GM12874 (cell line): ENCODE data around the gene PALLD.

Experiments
- TF ChIP-seq, protein P1 (sequence below): IDR thresholded peaks from 2 replicates; pipeline ENCODE4 v1.5.1; 2011; ENCODE audit warnings: low read depth, mild to moderate bottlenecking, control low read depth, low read length, moderate library complexity; ENCODE audit not compliant: insufficient read depth

Gene PALLD

DNA sequence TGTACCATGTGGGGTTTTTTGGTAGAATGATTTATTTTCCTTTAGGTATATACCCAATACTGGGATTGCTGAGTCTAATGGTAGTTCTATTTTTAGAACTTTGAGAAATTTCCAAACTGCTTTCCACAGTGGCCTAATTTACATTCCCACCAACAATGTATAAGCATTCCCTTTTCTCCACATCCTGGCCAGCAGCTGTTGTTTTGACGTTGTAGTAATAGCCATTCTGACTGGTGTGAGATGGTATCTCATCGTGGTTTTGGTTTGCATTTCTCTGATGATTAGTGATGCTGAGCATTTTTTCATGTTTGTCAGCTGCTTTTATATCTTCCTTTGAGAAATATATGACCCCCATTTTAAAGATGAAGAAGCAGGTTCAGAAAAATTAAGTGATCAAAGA, 359.5 kb downstream of the PALLD start:
- TF ChIP-seq, protein P1, sequence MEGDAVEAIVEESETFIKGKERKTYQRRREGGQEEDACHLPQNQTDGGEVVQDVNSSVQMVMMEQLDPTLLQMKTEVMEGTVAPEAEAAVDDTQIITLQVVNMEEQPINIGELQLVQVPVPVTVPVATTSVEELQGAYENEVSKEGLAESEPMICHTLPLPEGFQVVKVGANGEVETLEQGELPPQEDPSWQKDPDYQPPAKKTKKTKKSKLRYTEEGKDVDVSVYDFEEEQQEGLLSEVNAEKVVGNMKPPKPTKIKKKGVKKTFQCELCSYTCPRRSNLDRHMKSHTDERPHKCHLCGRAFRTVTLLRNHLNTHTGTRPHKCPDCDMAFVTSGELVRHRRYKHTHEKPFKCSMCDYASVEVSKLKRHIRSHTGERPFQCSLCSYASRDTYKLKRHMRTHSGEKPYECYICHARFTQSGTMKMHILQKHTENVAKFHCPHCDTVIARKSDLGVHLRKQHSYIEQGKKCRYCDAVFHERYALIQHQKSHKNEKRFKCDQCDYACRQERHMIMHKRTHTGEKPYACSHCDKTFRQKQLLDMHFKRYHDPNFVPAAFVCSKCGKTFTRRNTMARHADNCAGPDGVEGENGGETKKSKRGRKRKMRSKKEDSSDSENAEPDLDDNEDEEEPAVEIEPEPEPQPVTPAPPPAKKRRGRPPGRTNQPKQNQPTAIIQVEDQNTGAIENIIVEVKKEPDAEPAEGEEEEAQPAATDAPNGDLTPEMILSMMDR: no peak

DNA sequence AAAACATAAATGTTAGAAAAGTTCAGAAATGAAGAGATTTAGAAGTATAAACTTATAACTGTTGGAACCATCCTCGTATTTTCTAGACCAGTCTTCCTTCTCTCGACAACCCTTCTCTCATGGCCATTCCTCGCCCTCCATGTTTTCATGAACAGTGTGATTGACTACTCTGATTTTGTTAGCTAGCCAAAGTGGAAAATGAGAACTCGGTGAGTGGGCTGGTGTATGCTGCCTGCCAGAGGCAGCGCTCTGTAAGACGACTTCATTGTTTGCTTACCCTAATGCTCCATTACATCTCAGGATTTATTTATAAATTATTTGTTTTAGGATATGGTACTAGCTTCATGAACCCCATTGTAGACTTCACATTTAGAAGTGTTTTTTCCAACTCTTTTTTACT, 360.2 kb downstream of the PALLD start:
- TF ChIP-seq, protein P1: no peak

DNA sequence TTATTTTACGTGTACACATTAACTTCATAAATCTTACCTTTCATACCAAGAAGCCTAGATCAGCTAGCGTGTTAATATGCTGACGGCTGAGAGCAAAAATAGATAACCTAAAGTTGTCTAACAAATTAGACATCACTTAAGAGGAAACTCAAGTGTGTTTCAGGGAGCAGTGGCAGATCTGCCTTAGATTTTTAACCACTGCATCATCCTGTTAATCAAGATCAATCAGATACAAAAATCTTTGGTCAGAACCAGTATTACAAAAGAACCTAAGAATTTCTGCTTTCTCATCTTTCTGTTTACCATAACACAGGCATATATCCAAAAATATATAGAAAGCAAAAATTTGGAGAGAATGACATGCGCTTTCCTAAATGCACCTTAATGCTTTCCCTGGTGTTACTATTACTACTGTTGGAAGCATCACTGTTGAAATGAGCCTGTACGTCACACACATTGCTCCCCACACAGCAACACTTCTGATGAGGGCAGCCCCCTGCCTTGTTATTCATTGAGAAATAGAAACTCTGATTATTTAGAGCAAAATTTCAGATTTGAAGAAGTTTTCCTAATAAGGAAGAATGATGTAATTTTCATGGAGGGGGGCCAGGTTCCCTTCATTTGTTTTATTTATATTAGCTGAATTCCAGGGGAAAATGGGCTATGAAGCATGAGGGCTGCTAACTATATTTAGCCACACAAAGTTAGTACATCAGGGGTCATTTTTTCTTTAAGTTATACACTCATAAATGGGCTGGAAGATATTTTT, 360.9 kb downstream of the PALLD start:
- TF ChIP-seq, protein P1: no peak

DNA sequence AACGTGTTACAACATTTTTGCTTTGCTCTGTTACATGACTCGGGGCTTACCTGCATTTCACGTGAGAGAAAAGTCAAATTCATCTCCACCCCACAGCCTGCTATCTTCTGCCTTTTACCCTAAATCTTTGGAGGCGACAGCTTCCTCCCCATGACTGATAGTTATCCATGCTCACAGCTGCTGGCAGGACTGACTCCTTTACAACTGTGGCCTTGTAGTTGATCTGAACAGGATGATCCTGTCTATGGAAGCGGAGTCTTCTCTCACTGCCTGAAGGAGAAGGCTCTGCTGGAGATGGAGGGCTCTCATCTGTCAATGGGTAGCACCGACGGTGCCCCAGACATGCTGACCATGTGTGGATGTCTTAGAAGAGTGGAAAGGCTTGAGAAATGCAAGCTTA, 362.2 kb downstream of the PALLD start:
- TF ChIP-seq, protein P1: no peak

DNA sequence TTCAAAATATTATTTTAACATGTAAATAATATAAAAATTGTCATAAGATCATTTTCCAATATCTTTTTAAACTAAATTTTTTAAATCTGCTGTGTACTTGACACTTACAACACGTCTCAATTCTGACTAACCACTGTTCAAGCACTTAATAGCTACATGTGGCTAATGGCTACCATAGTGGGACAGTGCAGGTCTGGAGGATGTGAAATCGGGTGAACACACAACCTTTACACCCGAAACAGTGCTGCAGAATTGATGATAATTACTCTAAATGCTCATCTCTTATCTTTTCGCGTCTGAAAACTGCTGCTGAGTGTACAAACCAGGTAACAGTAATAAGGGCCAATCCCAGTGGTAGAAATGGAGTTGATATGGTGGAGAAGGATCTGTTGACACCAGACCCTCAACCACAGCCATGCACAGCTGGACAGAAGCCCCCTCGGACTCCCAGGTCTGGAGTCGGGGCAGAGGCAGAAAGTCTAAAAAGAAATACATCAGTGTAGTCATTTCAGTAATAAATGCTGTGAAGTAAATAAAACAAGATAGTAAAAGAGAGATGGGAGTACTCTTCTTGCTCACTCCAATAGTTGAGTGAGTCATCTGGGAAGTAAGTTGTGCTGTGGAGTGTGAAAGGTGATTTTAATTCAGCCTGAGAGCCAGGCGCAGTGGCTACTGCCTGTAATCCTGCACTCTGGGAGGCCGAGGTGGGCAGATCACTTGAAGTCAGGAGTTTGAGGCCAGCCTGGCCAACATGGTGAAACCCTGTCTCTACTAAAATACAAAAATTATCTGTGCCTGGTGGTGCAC, 363.2 kb downstream of the PALLD start:
- TF ChIP-seq, protein P1: no peak

DNA sequence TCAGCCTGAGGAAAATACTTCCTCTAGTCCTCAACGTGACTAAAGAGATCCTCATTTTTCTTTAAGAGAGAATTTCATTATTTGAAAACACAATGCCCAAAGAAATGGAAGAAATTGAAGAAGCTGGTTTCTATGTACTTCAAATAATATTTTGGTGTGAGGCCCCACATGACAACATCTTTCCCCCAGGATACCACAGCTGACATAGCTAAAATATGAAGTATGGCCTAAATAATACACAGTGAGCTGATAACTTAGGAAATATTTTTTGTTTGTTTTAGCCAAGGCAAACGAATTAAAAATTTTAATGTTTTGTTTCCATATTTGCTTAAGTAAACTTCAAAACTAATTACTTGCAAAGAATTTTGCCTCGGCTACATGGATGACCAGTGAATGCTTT, 364.0 kb downstream of the PALLD start:
- TF ChIP-seq, protein P1: no peak

DNA sequence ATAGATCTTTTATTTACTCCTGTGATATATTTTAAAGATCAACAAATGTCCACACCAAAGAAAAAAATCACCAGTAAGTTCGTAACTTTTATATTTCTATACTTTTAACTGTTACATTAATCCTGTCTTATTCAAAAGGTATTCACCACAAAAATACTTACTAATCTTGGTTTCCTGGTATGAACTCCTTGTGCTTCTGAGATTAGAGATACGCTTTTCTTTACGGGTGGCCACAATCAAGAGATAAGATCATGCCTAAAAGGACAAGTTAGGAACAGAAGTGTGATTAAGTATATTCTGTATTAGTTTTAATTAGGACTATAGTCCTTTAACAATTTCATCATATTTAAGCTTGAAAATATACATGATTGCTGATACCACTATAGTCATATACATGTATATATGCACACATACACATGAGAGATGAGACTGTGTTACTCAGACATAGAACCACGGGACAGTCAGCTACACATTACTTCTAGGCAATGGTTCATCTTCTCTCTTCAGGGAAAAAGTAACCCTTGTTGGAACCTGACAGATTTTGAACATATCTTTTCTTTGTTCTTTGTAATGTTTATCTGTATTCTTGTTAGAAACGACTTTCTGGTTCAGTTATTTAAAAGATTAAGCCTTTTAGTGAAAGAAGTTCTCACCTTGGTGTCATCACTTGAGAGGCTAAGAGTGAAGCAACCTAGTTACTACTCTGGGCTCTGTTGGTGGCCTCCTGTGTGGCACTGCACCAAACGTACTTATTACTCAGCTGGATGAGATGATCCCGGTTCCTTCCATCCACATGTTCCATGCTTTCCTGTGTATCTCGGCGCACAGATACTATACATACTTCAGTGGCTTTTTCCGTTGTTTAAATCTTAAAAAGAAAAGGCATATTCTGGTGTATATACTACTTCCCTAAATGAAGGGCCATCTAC, 367.1 kb downstream of the PALLD start:
- TF ChIP-seq, protein P1: no peak
